Embryonic facial prominence (tissue), 1 donor: ENCODE measurements around the gene HYAL2.

Experiments used
- DNase-seq: peaks from one replicate; pipeline ENCODE4 v3.0.0-alpha.2; 2016; ENCODE audit errors: extremely low spot score

The HYAL2 gene

GRCh38 chr3:50350527-50351322, 28.2 kb upstream of the HYAL2 start, which contains the start of the genes CYB561D2 and NPRL2:
Gene CYB561D2, plus strand, starts transcription at chr3:50350862. Its CDS starts 572 bp downstream, at chr3:50351434.
Gene NPRL2, minus strand, starts transcription at chr3:50350775. Its CDS starts 123 bp downstream, at chr3:50350652.
- peak; percentile 73 for DNase-seq

GRCh38 chr3:50350213-50350526, 27.6 kb upstream of the HYAL2 start:
- no peak for DNase-seq

- peak; percentile 42 for DNase-seq
Observed at GRCh38 chr3:50347187-50347813, 24.8 kb upstream of the HYAL2 start.

GRCh38 chr3:50345586-50346234, 23.2 kb upstream of the HYAL2 start, which contains the start of gene ZMYND10:
Gene ZMYND10, minus strand, starts transcription at chr3:50345732. Its CDS starts 153 bp downstream, at chr3:50345579.
- DNase-seq: no peak

DNA sequence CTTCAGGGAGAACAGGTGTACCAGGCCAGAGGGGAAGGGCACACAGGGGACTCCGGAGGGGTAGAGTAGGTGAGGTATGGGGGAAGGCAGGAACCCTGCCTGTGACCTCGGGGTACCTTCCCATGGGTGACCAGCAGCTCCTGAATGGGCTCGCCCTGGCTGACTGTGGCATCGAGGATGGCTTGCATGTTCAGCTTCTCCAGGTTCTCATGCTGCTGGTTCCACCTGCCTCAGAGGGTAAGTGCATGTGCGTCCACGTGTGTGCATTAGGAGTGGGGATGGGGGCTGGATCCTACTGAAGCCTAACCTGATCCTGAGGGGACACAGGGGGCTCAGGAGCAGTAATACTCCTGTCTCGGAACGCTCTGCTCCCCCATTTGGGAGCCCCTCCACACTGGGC, 22.5 kb upstream of the HYAL2 start:
- DNase-seq: no peak

GRCh38 chr3:50342813-50343633, 20.5 kb upstream of the HYAL2 start:
- DNase-seq: no peak

DNA sequence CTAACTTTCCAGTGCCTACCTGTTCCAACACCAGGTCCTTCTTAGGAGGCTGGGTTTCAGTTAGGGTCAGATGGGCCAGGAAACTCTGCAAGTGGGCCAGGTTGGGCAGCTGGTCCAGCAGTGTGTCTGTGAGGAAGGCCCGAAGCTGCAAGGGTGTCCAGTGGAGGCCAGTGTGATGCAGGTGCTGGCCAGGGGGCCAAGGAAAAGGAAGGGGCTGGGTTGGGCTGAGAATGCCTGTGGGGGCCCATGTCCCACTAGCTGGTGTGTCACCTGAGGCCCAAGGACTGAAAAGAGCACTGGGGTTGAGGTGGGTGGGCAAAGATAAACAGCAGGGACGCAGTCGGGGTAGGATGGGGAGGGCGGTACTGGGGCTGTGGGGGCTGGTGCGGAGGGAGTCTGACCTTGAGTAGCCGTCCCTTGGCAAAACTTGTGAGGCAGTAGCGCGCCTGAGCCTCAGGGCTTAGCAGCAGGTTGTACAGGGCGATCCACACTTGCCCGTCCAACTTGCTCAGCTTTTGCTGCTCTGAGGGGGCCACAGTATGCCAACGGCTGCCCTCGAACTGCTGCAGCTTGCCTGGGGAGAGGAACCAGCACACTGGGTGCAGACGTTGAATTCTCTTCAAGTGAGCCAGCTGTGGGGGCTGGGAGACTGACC, 19.6 kb upstream of the HYAL2 start:
- no peak for DNase-seq

DNA sequence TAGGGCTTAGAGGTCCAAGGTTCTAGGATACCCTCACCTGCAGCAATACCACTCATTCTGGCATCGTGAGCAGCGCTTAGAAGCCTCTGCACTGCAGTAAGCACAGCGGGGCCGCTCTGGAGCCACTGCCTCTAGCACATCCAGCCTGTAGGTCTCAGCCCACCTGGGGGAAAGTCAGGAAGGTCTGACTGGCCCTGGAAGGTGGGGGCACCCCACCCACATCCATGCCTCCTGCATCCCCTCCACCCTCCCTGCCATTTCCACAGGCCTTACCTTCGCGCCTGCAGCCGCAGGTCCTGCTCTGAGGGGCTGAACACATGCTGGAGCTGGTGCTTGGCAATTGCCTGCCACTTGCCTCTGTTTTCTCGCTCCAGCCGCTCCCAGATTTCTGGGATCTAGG, 19.0 kb upstream of the HYAL2 start:
- DNase-seq: no peak

DNA sequence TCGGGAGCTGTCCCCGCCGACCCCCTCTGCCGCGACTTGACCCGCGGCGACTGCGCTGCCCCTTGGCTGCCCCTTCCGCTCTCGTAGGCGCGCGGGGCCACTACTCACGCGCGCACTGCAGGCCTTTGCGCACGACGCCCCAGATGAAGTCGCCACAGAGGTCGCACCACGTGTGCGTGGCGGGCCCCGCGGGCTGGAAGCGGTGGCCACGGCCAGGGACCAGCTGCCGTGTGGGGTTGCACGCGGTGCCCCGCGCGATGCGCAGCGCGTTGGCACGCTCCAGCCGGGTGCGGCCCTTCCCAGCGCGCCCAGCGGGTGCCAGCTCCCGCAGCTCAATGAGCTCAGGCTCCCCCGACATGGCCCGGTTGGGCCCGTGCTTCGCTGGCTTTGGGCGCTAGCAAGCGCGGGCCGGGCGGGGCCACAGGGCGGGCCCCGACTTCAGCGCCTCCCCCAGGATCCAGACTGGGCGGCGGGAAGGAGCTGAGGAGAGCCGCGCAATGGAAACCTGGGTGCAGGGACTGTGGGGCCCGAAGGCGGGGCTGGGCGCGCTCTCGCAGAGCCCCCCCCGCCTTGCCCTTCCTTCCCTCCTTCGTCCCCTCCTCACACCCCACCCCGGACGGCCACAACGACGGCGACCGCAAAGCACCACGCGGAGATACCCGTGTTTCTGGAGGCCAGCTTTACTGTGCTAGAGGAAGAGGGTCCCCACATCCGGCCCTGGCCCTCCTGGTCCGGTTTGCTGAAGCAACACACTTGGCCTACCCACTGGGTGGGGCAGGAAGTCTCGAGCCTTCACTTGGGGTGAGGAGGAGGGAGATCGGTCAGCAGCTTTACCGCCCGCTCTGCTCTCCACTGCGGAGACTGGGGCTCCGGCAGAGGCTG, 18.1 kb upstream of the HYAL2 start, which contains the start of gene RASSF1:
RASSF1 (minus strand) TSS at position 389 of the 882 bp plus-strand sequence; CDS start at position 358, 31 bp downstream.
- no peak for DNase-seq

DNA sequence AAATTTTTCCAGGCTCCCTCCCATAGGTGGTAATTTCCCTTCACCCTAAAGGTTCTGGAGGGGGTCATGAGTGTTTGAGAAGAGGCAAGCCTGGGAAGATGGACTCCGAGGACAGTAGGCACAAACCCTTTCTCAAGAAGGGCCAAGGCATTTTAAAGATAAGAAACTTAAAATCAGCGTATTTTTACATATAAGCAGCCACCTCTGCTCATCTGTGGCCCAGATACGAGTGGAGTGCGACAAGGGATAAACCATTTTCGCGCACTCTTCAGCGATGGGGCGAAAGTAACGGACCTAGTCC, 17.6 kb upstream of the HYAL2 start:
- DNase-seq: no peak

DNA sequence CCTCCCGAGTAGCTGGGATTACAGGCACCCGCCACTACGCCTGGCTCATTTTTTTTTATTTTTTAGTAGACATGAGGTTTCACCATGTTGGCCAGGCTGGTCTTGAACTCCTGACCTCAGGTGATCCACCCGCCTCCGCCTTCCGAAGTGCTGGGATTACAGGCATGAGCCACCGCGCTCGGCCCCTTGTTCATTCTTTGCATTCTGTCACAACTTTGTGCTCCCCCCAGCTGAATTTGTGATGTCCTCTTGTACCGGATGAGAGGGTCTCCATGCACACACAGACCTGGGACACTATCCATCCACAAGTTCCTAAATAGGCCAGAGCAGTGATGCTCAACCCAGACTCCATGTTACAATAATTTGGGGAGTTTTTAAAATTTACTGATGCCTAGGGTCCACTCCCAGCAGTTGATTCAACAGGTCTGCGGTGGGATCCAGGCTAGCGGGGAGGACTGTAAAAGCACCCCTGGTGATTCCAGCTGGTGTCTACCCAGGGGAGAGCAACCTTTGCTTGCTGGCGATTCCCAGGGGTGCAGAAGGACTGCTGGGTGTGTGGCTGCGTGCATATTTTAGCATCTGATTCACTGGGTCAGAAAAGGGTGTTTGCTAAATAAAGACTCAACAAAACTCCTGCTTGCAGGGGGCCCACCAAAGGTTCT, 17.1 kb upstream of the HYAL2 start:
- no peak for DNase-seq

DNA sequence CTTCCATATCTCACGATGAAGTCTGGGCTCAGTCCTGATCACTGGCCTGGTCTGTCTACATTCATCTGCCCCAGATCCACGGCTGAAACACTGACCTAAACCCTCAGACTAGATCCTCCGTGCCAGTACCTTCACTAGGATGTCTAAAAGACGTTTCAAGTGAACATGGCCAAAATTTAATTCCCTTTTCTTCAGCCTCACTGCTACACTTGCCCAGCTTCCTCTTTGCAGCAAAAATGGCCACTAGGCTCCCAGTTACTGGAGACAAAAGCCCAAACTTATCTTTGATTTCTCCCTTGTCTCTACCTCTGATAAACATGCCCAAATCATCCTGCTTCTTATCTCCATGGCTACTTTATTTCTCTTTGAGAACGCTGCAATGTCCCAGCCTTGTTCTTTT, 16.4 kb upstream of the HYAL2 start:
- no peak for DNase-seq

GRCh38 chr3:50337175-50337861, 14.8 kb upstream of the HYAL2 start:
- DNase-seq: peak; percentile 96

- DNase-seq: no peak
Observed at GRCh38 chr3:50336452-50337174, 14.1 kb upstream of the HYAL2 start.

DNA sequence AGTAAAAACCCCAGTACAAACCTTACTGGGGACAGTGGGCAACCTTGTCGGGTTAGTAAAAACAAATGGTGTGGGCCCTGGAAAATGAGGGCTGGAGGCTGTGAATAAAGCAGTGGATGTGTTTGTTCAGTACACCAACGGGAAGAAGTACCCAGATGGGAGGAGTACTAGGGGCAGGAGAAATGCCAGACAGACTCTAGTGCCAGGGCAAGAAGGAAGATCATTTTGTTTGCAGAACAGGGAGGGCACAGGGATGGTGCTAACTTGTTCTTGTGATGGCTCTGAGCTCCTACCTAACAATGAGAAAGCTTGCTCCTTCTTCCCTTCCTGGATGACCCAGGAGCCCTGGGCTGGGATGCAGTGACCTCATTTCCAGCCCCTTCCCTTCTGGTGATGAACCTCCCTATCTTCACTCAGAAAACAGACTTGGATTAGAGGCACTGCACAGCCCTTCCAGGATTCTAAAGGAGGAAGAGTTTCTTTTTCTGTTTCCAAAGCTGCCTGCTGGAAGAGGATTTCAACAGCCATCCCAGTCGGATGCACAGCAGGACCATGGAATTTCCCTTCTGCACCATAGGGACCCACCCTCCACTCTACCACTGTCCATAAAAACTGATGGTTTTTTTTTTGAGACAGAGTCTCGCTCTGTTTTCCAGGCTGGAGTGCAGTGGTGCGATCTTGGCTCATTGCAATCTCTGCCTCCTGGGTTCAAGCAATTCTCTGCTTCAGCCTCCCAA, 12.0 kb upstream of the HYAL2 start:
- no peak for DNase-seq

DNA sequence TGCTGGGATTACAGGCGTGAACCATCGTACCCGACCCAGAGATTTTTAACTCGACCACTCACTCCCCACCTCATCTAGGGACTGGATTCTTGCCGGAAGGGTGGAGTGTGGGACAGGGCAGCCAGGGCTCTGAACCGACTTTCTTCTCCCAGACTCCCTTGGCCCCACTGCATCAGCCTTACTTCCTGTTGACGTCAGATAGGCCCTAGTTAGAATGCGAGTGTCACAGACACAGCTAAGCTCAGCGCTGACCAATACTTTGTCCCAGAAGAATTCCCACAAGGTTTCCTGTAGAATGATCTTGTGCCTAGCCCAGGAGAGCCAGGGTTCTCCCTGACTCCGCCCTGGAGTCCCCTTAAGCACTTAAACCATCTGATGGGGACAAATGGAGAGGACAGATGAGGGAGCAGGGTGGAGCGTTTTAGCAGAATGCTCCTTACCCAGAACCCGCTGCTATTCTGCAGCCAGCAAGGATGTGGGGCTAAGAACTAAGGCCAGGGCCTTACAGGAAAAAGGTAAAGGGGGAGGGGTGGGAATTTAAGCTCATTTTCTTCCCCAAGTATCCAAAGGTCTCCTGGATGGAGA, 11.3 kb upstream of the HYAL2 start:
- no peak for DNase-seq

DNA sequence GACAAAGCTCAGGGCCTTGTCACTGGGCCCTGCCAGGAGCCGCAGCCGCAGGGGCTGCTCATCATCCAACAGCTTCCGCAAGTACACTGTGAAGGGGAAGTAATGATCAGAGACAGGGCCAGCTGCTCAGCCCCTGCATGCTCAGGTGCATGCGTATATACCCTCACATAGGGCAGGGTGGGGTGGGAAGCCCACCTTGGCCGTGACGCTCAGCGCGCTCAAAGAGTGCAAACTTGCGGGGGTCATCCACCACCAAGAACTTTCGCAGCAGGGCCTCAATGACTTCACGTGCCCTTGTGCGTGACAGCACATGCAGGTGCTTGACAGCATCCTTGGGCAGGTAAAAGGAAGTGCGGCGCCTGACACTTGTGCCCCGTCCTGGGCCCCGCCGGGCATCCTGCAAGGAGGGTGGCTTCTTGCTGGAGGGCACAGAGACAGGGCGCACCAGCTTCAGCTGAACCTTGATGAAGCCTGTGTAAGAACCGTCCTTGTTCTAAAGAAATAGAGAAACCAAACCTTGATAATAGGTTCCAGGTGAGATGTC, 8.9 kb upstream of the HYAL2 start:
- no peak for DNase-seq
